PFSK-1 (cell line): Measurements from ENCODE around the gene DAB2.

Source experiments
- FOXP2 ChIP-seq: optimal IDR thresholded peaks from 2 replicates; pipeline ENCODE3; 2011; ENCODE audit warnings: borderline replicate concordance, control low read depth, inconsistent platforms; ENCODE audit not compliant: insufficient read depth; ENCODE audit errors: extremely low read length, extremely low read depth
- POLR2AphosphoS5 ChIP-seq: IDR thresholded peaks from 2 replicates; pipeline ENCODE4 v1.6.1; 2012; ENCODE audit warnings: low read depth, mild to moderate bottlenecking, control low read depth, low read length, moderate library complexity
- REST ChIP-seq, 2 experiments: IDR thresholded peaks; 2 replicates each; pipeline versions ENCODE4 v1.6.1 to v1.8.0; 2011 to 2012; ENCODE audit warnings: low read depth in 2 of 2, low read length in 2 of 2, control low read depth in 1 of 2, inconsistent platforms in 1 of 2, mild to moderate bottlenecking in 1 of 2, moderate library complexity in 1 of 2; ENCODE audit not compliant: insufficient read depth in 1 of 2
- SIN3A ChIP-seq: IDR thresholded peaks from 2 replicates; pipeline ENCODE4 v1.6.1; 2012; ENCODE audit warnings: mild to moderate bottlenecking, low read length, moderate library complexity, borderline replicate concordance; ENCODE audit not compliant: insufficient read depth
- TAF1 ChIP-seq: IDR thresholded peaks from 2 replicates; pipeline ENCODE4 v1.6.1; 2012; ENCODE audit warnings: low read length, control low read depth, borderline replicate concordance; ENCODE audit not compliant: insufficient read depth

GRCh38 chr5:39440192-39440957, 15.6 kb upstream of the DAB2 start:
- TF ChIP-seq TAF1, result no peak
- no peak for TF ChIP-seq REST (IDR thresholded peaks at IDR 0.05; ENCODE audit: insufficient read depth in 1 of 2, low read depth in 2 of 2, low read length in 2 of 2)
- no peak for TF ChIP-seq SIN3A
- TF ChIP-seq POLR2AphosphoS5, result no peak
- no peak for TF ChIP-seq FOXP2
